ENCODE data around the gene RGMA.

- TF ChIP-seq CTCF (IDR thresholded peaks at IDR 0.05; ENCODE audit: extremely low read depth in 1 of 2, insufficient read depth in 1 of 2, low read depth in 1 of 2, low read length in 2 of 2) (no peak), POLR2A (IDR thresholded peaks at IDR 0.05; ENCODE audit: low read depth, low read length) (no peak), MAX (IDR thresholded peaks at IDR 0.05; ENCODE audit: insufficient read depth, insufficient read length) (no peak), EZH2 (IDR thresholded peaks at IDR 0.05; ENCODE audit: borderline replicate concordance, low read depth, low read length, severe bottlenecking) (no peak), FOS (IDR thresholded peaks at IDR 0.05; ENCODE audit: borderline replicate concordance, insufficient read depth, low read length) (no peak), POLR2AphosphoS5 (IDR thresholded peaks at IDR 0.05; ENCODE audit: insufficient read depth, low read depth, low read length) (no peak), MYC (IDR thresholded peaks at IDR 0.05; ENCODE audit: low read depth, low read length) (no peak), GATA2 (IDR thresholded peaks at IDR 0.05; ENCODE audit: insufficient read depth, insufficient read length, low read depth, low read length) (no peak), JUN (IDR thresholded peaks at IDR 0.05; ENCODE audit: borderline replicate concordance, insufficient read depth, insufficient read length, low read depth) (no peak)
Observed at GRCh38 chr15:93036951-93037819, 51.8 kb downstream of the RGMA start.
